ENCODE measurements around the gene PRKCD. TPM values are rescaled to one million over a fixed set of nuclear protein-coding genes. Genes with fewer than 3 reads are reported as not detected.

The PRKCD gene
- total and polyA plus RNA-seq, 9 of the 15 experiments (the other 6 are each of a cell fraction or from before 2014, with no cell fraction given), result 2.5 to 19.5 (median 6.1) TPM

- TF ChIP-seq SRSF9 (IDR thresholded peaks at IDR 0.05; ENCODE audit: borderline replicate concordance, low read depth, low read length) (no peak), FUS (optimal IDR thresholded peaks at IDR 0.05; ENCODE audit: low read depth, low read length) (no peak), TFAM (CRISPR knock-in tag; conservative IDR thresholded peaks at IDR 0.05) (no peak), HBP1 (CRISPR knock-in tag; IDR thresholded peaks at IDR 0.05) (no peak), NEUROD1 (IDR thresholded peaks at IDR 0.05; ENCODE audit: borderline replicate concordance, low read depth, low read length, partially characterized antibody) (no peak), ZKSCAN3 (CRISPR knock-in tag; IDR thresholded peaks at IDR 0.05) (no peak), ZNF197 (CRISPR knock-in tag; IDR thresholded peaks at IDR 0.05; ENCODE audit: low read depth) (no peak), MBD2 (IDR thresholded peaks at IDR 0.05; ENCODE audit: borderline replicate concordance, low read depth) (peak; percentile 46; the same call in 1 of the 2 replicates), ZBTB1 (CRISPR knock-in tag; IDR thresholded peaks at IDR 0.05; ENCODE audit: borderline replicate concordance, low read depth) (no peak), PCBP2 (IDR thresholded peaks at IDR 0.05; ENCODE audit: low read depth, low read length, poor library complexity, severe bottlenecking) (no peak), ERF (CRISPR knock-in tag; IDR thresholded peaks at IDR 0.05) (no peak), TFAP4 (CRISPR knock-in tag; IDR thresholded peaks at IDR 0.05; ENCODE audit: borderline replicate concordance) (peak; percentile 72; the same call in 1 of the 2 replicates), CEBPZ (IDR thresholded peaks at IDR 0.05; ENCODE audit: borderline replicate concordance, low read depth, low read length) (no peak), FOSL1 (tag; conservative IDR thresholded peaks at IDR 0.05) (no peak), ESRRB (CRISPR knock-in tag; IDR thresholded peaks at IDR 0.05; ENCODE audit: borderline replicate concordance) (no peak), TCF3 (CRISPR knock-in tag; IDR thresholded peaks at IDR 0.05) (no peak), SMARCA5 (IDR thresholded peaks at IDR 0.05) (no peak), CC2D1A (IDR thresholded peaks at IDR 0.05) (no peak), PML (IDR thresholded peaks at IDR 0.05; ENCODE audit: low read length) (peak; percentile 34), ZFP1 (CRISPR knock-in tag; IDR thresholded peaks at IDR 0.05) (no peak), RBM22 (IDR thresholded peaks at IDR 0.05; ENCODE audit: low read depth, low read length, poor library complexity, severe bottlenecking) (no peak), THAP7 (CRISPR knock-in tag; IDR thresholded peaks at IDR 0.05) (no peak), TBP (optimal IDR thresholded peaks at IDR 0.05; ENCODE audit: low read depth, low read length) (peak; percentile 70)
Observed at GRCh38 chr3:53130179-53131061, 30.6 kb upstream of the PRKCD start, which contains the start of gene RFT1 (continued).
